Chondrocyte (in vitro differentiated cells): Measurements from ENCODE around the gene EFCC1. TPM values are rescaled to one million over a fixed set of nuclear protein-coding genes. Genes with fewer than 3 reads are reported as not detected.

Experiments
- DNase-seq: peaks from one replicate; pipeline ENCODE4 v3.0.0; 2021; ENCODE audit warnings: mixed read lengths, low spot score
- H3K27ac Mint-ChIP-seq: one replicate; pipeline ENCODE4 v1.8.0; 2021; ENCODE audit warnings: mild to moderate bottlenecking, moderate library complexity, mixed read lengths; ENCODE audit not compliant: unreplicated experiment
- H3K27me3 Mint-ChIP-seq: 2 replicates; pipeline ENCODE4 v1.8.0; 2021; ENCODE audit warnings: low read depth, mixed read lengths
- H3K36me3 Mint-ChIP-seq: 2 replicates; pipeline ENCODE4 v1.8.0; 2021; ENCODE audit warnings: low read depth, mixed read lengths
- H3K4me1 Mint-ChIP-seq: 2 replicates; pipeline ENCODE4 v1.8.0; 2021; ENCODE audit warnings: low read depth, mild to moderate bottlenecking, mixed read lengths
- H3K4me3 Mint-ChIP-seq: one replicate; pipeline ENCODE4 v1.8.0; 2021; ENCODE audit warnings: mild to moderate bottlenecking, moderate library complexity, mixed read lengths; ENCODE audit not compliant: unreplicated experiment
- H3K9me3 Mint-ChIP-seq: 2 replicates; pipeline ENCODE4 v1.8.0; 2021; ENCODE audit warnings: low read depth, mixed read lengths
- CTCF ChIP-seq: fragments of 200-600 bp; sonication (generic); IDR thresholded peaks from 2 replicates; pipeline ENCODE4 v1.5.0; 2021; ENCODE audit warnings: antibody characterized with exemption, mild to moderate bottlenecking, moderate library complexity
- total RNA-seq: library from RNA; stranded (reverse); gene quantifications from 3 replicates; pipeline ENCODE4 v1.2.1, GENCODE V29; 2021

EFCC1 gene
- total RNA-seq, 1 donor from 2014 or later, result not detected

DNA sequence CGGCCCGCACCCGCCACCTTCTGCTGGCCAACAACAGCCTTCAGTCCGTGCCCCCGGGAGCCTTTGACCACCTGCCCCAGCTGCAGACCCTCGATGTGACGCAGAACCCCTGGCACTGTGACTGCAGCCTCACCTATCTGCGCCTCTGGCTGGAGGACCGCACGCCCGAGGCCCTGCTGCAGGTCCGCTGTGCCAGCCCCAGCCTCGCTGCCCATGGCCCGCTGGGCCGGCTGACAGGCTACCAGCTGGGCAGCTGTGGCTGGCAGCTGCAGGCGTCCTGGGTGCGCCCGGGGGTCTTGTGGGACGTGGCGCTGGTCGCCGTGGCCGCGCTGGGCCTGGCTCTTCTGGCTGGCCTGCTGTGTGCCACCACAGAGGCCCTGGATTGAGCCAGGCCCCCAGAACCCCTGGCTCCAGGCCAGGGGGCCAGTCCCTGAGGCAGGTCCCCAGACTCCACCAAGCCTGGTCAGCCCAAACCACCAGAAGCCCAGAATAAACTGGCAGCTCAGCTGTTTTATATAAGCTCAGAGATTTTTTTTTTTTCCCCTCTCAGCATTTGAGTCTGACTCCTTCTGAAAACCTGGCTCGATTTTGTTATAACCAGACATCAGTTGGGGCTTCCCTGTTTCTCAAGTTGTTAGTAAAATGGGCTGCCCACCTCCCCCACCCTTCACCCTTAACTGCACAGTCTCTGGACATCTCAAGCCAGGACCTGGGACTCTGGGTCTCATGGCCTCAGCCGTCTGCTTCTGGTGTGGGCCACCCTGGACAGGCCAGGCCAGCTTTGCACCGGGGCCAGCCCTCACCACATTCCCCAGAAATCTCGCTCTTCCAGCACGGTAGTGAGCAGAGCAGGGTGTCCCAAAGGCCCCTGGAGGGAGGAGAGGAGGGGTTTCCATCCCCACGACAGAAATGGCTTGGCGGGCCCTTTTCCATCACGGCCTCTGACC is 61.1 kb downstream of the EFCC1 start:
- no peak for DNase-seq
- Mint-ChIP-seq H3K9me3 (no peaks in the 10 kb centered on the region), H3K4me3 (no peak overlapping the region), H3K36me3 (no peaks in the 10 kb centered on the region), H3K27ac (no peak overlapping the region), H3K4me1 (no peaks in the 10 kb centered on the region), H3K27me3 (peaks cover 15% of the 10 kb centered on the region)
- no peak for TF ChIP-seq CTCF

DNA sequence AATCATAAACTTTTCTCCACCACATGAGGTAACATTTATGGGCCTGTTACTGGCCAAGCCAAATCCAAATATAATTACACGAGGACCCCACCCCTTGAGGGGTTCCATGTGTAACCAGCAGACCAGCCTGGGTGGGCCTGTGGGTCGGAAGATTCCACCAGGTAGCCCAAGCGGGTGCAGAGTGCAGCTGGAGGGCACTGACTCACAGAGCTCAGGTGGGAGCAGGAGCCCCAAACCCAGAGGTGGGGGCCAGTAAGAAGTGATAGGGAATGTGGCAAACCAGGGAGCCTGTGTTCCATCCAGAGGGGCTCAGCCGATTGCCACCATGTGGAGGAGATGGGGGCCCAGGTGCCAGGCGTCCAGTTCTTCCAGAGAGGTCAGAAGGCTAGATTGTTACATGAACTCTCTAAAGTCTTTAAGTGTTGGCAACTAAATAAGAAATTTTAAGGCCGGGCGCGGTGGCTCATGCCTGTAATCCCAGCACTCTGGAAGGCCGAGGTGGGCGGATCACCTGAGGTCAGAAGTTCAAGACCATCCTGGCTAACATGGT is 62.1 kb downstream of the EFCC1 start:
- no peak for TF ChIP-seq CTCF
- DNase-seq, result no peak
- H3K4me1 Mint-ChIP-seq, result no peaks in the 10 kb centered on the region
- H3K9me3 Mint-ChIP-seq, result no peaks in the 10 kb centered on the region
- no peak overlapping the region for H3K27ac Mint-ChIP-seq
- no peaks in the 10 kb centered on the region for H3K36me3 Mint-ChIP-seq
- peaks cover 7% of the 10 kb centered on the region for H3K27me3 Mint-ChIP-seq
- H3K4me3 Mint-ChIP-seq, result no peak overlapping the region

DNA sequence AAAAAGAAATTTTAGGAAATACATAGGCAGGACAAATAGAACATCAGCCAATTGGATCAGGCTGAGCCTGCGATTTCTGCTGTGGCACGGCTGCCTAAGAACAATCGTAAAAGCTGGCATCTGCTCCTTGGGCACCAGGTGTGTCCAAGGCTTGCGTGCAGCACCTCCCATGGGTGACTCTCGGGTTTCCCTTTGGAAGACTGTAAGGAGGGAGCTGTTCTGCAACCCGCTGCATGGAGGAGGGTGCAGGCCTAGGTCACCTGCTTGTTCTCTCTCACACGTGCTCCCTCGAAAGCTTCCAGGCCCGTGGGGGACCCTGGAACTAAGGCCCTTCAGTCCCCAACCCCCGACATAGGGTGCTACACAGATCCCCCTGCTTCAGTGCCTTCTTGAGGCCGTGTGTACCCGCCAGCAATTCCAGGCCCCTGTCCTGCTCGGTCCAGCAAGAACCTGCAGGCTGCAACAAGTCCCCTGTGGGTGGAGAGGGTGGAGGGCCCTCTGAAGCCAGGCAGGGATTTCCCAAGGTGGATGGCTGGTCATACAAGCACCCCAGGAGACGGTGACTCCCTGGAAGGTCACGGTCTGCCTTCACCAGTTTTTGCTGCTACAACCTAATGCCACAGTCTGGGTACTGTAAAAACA is 62.9 kb downstream of the EFCC1 start:
- no peak for DNase-seq
- Mint-ChIP-seq H3K27ac (no peak overlapping the region), H3K4me3 (no peak overlapping the region), H3K27me3 (peaks cover 6% of the 10 kb centered on the region), H3K9me3 (no peaks in the 10 kb centered on the region), H3K4me1 (no peaks in the 10 kb centered on the region), H3K36me3 (no peaks in the 10 kb centered on the region)
- TF ChIP-seq CTCF, result no peak

DNA sequence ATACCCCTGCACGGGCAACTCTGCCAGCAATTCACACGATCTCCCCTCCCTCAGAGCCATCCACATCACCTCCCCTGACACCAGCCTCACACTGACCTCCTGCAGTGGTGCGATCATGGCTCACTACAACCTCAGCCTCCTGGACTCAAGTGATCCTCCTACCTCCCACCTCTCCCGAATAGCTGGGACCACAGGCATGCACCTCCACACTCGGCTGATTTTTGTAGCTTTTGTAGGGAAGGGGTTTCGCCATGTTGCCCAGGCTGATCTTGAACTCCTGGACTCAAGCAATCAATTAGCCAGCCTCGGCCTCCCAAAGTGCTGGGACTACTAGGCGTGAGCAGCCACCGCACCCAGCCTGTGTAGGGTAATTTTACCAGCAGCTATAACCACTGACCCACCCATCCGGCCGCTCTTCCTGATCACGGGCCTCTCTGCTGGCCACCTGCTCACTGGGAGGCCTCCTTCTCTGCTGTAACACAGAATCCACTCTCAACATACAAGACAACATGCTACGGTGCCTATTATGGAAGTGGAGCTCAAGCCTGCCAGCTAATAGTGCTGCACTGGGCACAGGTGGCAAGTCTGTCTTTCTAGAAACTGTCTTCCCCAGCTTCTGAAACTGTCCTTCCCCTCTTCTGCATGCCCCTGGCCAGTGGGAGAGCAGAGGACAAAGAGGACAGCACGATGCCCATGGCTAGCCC is 64.1 kb downstream of the EFCC1 start:
- Mint-ChIP-seq H3K27ac (no peak overlapping the region), H3K4me1 (no peaks in the 10 kb centered on the region), H3K27me3 (peaks cover 6% of the 10 kb centered on the region)

More for the DNA sequence above, 64.1 kb downstream of the EFCC1 start:
- DNase-seq, result no peak
- Mint-ChIP-seq H3K4me3 (no peak overlapping the region), H3K36me3 (no peaks in the 10 kb centered on the region), H3K9me3 (no peaks in the 10 kb centered on the region)
- no peak for TF ChIP-seq CTCF
